Suprapubic skin (tissue), 4 donors: Measurements from ENCODE around the gene LENG1.

Experiments
- CTCF ChIP-seq, 2 donors: fragments of 200-600 bp in 1 of 2; fragments of 450-650 bp in 1 of 2; sonication (generic) in 1 of 2; IDR thresholded peaks; one replicate each; pipeline ENCODE4 v1.5.1; 2016 to 2019; ENCODE audit warnings: antibody characterized with exemption in 2 of 2, mild to moderate bottlenecking in 1 of 2, moderate library complexity in 1 of 2
- EP300 ChIP-seq: sonication (generic); formaldehyde crosslinking; IDR thresholded peaks from one replicate; pipeline ENCODE4 v1.6.1; 2017; ENCODE audit warnings: antibody characterized with exemption
- POLR2A ChIP-seq, 2 donors: fragments of 450-650 bp; IDR thresholded peaks; one replicate each; pipeline ENCODE4 v1.6.1; 2017; ENCODE audit warnings: antibody characterized with exemption in 2 of 2, mild to moderate bottlenecking in 2 of 2, moderate library complexity in 2 of 2
- POLR2AphosphoS5 ChIP-seq, 3 donors: sonication (generic); formaldehyde crosslinking; IDR thresholded peaks; one replicate each; pipeline ENCODE4 v1.6.1; 2017; ENCODE audit warnings: antibody characterized with exemption in 3 of 3

GRCh38 chr19:54162884-54163283 is 3.4 kb upstream of the LENG1 start:
- TF ChIP-seq CTCF (IDR thresholded peaks at IDR 0.05) (no peak), POLR2A (IDR thresholded peaks at IDR 0.05) (no peak), EP300 (no peak), POLR2AphosphoS5 (IDR thresholded peaks at IDR 0.05) (no peak)
